DND-41 (cell line): Measurements from ENCODE around the gene FUT1.
"Not testable (repeated sequence)": the region's sequence is repeated elsewhere in the genome, so short reads cannot be mapped to it uniquely, and the experiment has no call there.

ENCODE experiments used
- ATAC-seq: fragments of 200-7000 bp; cut with Tn5 transposase; 3 replicates; pipeline ENCODE4 v1.9.1; 2021; ENCODE audit warnings: low read depth; ENCODE audit not compliant: insufficient read depth
- DNase-seq: peaks from one replicate; pipeline ENCODE4 v3.0.0-alpha.2; 2020
- H2AFZ ChIP-seq: 2 replicates; pipeline ENCODE4 v1.6.0; 2012; ENCODE audit warnings: low read depth, low read length
- H3K27ac ChIP-seq: 2 replicates; pipeline ENCODE4 v1.5.1; 2012; ENCODE audit warnings: low read length, inconsistent platforms
- H3K27me3 ChIP-seq: fragments of 200-600 bp; sonication (generic); 2 replicates; pipeline ENCODE4 v1.6.0; 2012; ENCODE audit warnings: low read length, mild to moderate bottlenecking, inconsistent platforms; ENCODE audit not compliant: insufficient read depth, poor library complexity
- H3K36me3 ChIP-seq: 2 replicates; pipeline ENCODE4 v1.5.1; 2012; ENCODE audit warnings: low read length, inconsistent platforms; ENCODE audit not compliant: insufficient read depth
- H3K4me1 ChIP-seq: 2 replicates; pipeline ENCODE4 v1.5.1; 2012; ENCODE audit warnings: mild to moderate bottlenecking, low read length; ENCODE audit not compliant: insufficient read depth
- H3K4me2 ChIP-seq: 2 replicates; pipeline ENCODE4 v1.6.0; 2012; ENCODE audit warnings: mild to moderate bottlenecking, moderate library complexity, low read length, inconsistent platforms; ENCODE audit not compliant: insufficient read depth
- H3K4me3 ChIP-seq, 2 experiments: fragments of 200-600 bp in 1 of 2; shearing (Covaris generic) in 1 of 2; 2 replicates each; pipeline ENCODE4 v1.5.1; 2012 to 2016; ENCODE audit warnings: inconsistent platforms in 2 of 2, low read length in 2 of 2, mild to moderate bottlenecking in 2 of 2, low read depth in 1 of 2, moderate library complexity in 1 of 2
- H3K79me2 ChIP-seq: 2 replicates; pipeline ENCODE4 v1.6.0; 2012; ENCODE audit warnings: low read length, inconsistent platforms; ENCODE audit not compliant: insufficient read depth
- H3K9ac ChIP-seq: 2 replicates; pipeline ENCODE4 v1.6.0; 2012; ENCODE audit warnings: low read depth, mild to moderate bottlenecking, inconsistent platforms, low read length, moderate library complexity
- H3K9me3 ChIP-seq: 2 replicates; pipeline ENCODE4 v1.5.1; 2012; ENCODE audit warnings: low read length, moderate library complexity, mild to moderate bottlenecking, inconsistent platforms; ENCODE audit not compliant: insufficient read depth, severe bottlenecking
- H4K20me1 ChIP-seq: 2 replicates; pipeline ENCODE4 v1.6.0; 2012; ENCODE audit warnings: low read length; ENCODE audit not compliant: insufficient read depth
- EZH2 ChIP-seq: IDR thresholded peaks from 3 replicates; pipeline ENCODE4 v1.6.1; 2012; ENCODE audit warnings: borderline replicate concordance, low read depth, mild to moderate bottlenecking, moderate library complexity, low read length, inconsistent platforms; ENCODE audit not compliant: severe bottlenecking
- TF ChIP-seq, protein P1 (sequence below): IDR thresholded peaks from 2 replicates; pipeline ENCODE4 v1.5.1; 2012; ENCODE audit warnings: borderline replicate concordance, low read length, moderate library complexity, mild to moderate bottlenecking; ENCODE audit not compliant: poor library complexity, severe bottlenecking; ENCODE audit errors: extremely low read depth

Gene FUT1

DNA sequence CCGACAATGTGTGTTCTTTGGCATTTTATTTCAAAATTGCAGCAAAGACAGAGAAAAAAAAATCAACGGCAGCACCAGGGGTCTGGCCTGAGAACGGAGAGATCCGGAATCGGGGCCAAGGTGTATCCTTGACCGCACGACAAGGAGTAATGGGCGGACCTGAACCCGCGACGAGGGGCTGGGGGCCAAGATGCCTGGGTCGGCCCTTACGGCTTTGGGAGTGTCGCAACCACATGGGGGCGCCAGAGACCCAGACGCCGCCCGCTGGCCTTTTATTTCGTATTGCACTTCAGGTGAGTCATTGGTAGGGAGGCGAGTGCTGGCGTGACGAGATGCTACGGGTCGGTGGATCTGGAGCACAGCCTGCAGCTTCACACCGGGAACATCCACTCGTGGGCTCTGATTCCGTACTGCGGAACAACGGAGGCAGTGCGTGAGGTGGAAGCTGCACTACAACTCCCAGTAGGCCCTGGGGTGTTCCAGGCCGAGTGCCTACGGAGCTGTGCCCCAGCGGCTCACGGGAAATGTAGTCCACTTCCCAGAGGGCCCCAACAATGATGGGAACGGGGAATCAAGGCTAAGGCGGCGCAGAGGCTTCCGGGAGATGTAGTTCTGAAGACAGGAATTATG, 42.7 kb upstream of the FUT1 start:
- ATAC-seq: peak; percentile 99
- H4K20me1 ChIP-seq: no peaks in the 10 kb centered on the region
- H3K4me1 ChIP-seq: peaks cover 24% of the 10 kb centered on the region
- no peaks in the 10 kb centered on the region for H3K27me3 ChIP-seq
- peak; percentile 91 for DNase-seq
- peak overlapping the region; percentile 51 for H3K9ac ChIP-seq
- peak overlapping the region; percentile 87 for H2AFZ ChIP-seq
- H3K4me2 ChIP-seq: peak overlapping the region; percentile 82
- H3K4me3 ChIP-seq: peak overlapping the region; percentile 23 to 78; a peak in 3 of 4 replicates
- H3K27ac ChIP-seq: peak overlapping the region; percentile 76
- H3K9me3 ChIP-seq: no peaks in the 10 kb centered on the region
- 0 out of 2 replicates have a peak, but pooled peaks cover 12% of the 10 kb centered on the region for H3K36me3 ChIP-seq
- TF ChIP-seq EZH2: no peak
- TF ChIP-seq, protein P1, sequence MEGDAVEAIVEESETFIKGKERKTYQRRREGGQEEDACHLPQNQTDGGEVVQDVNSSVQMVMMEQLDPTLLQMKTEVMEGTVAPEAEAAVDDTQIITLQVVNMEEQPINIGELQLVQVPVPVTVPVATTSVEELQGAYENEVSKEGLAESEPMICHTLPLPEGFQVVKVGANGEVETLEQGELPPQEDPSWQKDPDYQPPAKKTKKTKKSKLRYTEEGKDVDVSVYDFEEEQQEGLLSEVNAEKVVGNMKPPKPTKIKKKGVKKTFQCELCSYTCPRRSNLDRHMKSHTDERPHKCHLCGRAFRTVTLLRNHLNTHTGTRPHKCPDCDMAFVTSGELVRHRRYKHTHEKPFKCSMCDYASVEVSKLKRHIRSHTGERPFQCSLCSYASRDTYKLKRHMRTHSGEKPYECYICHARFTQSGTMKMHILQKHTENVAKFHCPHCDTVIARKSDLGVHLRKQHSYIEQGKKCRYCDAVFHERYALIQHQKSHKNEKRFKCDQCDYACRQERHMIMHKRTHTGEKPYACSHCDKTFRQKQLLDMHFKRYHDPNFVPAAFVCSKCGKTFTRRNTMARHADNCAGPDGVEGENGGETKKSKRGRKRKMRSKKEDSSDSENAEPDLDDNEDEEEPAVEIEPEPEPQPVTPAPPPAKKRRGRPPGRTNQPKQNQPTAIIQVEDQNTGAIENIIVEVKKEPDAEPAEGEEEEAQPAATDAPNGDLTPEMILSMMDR: peak; percentile 93
- no peaks in the 10 kb centered on the region for H3K79me2 ChIP-seq

DNA sequence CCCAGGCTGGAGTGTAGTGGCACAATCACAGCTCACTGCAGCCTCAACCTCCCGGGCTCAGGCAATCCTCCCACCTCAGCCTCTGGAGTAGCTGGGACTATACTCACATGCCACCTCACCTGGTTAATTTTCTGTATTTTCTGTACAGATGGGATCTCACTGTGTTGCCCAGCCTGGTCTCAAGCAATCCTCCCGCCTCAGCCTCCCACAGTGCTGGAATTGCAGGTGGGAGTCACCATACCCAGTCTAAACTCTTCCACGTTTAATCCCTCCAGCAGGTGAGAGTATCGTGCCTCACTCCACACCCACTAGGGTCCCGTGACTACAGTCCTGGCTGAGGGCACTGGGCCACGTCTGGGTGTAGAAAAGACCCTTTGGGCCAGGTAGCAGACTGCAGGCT, 41.9 kb upstream of the FUT1 start:
- ATAC-seq (no peak), DNase-seq (no peak)
- Histone ChIP-seq H3K9me3 (no peaks in the 10 kb centered on the region), H3K27ac (no peak overlapping the region), H3K4me1 (peaks cover 16% of the 10 kb centered on the region), H3K4me3 (no peak overlapping the region), H3K79me2 (no peaks in the 10 kb centered on the region), H3K36me3 (0 out of 2 replicates have a peak, but pooled peaks cover 4% of the 10 kb centered on the region), H2AFZ (peak overlapping the region; percentile 87), H3K4me2 (peak overlapping the region; percentile 82; the same call in 1 of the 2 replicates), H4K20me1 (no peaks in the 10 kb centered on the region), H3K27me3 (no peaks in the 10 kb centered on the region), H3K9ac (peak overlapping the region; percentile 51; the same call in 1 of the 2 replicates)
- TF ChIP-seq, protein P1: no peak
- no peak for TF ChIP-seq EZH2

DNA sequence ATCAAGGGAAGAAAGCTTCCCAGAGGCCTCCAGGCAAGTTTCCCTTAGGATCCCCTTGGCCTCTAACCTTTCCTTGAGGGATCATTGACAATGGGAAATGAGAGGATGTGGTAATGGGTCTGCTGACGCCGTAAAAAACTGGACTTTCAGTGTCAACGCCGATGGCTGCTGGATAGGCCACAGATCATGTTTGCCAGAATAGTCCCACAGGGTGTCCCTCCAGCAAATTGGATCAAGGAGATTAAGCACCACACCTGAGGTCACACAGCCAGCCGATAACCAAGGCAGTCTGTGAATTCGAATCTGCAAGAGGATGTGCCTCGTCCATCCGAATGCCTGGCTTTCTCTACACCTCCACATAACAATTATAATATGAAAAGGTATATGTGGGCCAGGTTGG, 40.8 kb upstream of the FUT1 start:
- no peak overlapping the region for H3K9ac ChIP-seq
- no peak overlapping the region for H3K4me2 ChIP-seq
- no peaks in the 10 kb centered on the region for H3K79me2 ChIP-seq
- no peak overlapping the region for H3K27ac ChIP-seq
- H2AFZ ChIP-seq: no peak overlapping the region; the same call in 1 of the 2 replicates
- H4K20me1 ChIP-seq: no peaks in the 10 kb centered on the region
- no peak for DNase-seq
- no peaks in the 10 kb centered on the region for H3K9me3 ChIP-seq
- peaks cover 11% of the 10 kb centered on the region for H3K4me1 ChIP-seq
- H3K4me3 ChIP-seq: no peak overlapping the region
- no peak for ATAC-seq
- 0 out of 2 replicates have a peak, but pooled peaks cover 4% of the 10 kb centered on the region for H3K36me3 ChIP-seq
- no peaks in the 10 kb centered on the region for H3K27me3 ChIP-seq
- TF ChIP-seq EZH2: no peak
- TF ChIP-seq, protein P1: no peak

DNA sequence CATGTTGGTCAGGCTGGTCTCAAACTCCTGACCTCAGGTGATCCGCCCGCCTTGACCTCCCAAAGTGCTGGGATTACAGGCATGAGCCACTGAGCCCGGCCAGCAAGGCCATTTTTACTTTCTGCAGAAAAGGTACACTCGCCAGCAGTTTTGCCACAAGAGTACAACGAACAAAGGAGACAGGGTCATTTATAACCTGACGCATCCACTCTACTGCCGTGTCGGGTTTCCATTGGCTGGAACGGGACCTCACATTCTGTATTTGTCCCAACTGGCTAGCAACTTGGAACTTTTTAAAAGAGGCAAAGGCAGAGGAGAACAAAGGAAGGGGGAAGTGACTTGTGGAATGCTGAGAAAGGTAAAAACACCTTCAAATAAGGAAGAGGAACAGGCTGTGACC, 34.9 kb upstream of the FUT1 start:
- not testable (repeated sequence) for H3K4me3 ChIP-seq, H3K4me2 ChIP-seq, H3K27me3 ChIP-seq, H3K27ac ChIP-seq, H2AFZ ChIP-seq, H4K20me1 ChIP-seq, DNase-seq, H3K9ac ChIP-seq, H3K9me3 ChIP-seq, H3K36me3 ChIP-seq, H3K4me1 ChIP-seq, H3K79me2 ChIP-seq, ATAC-seq

DNA sequence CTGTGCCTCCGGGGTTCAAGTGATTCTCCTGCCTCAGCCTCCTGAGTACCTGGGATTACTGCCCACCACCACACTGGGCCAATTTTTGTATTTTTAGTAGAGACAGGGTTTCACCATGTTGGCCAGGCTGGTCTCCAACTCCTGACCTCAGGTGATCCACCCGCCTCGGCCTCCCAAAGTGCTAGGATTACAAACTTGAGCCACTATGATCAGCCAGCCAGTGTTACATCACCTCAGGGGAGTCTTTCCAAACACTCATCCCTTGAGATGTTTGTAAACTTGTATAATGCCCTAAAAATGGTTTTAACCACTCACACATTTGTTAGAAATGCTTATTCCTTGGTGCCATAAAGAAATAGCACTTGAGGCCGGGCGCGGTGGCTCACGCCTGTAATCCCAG, 34.0 kb upstream of the FUT1 start:
- H4K20me1 ChIP-seq, DNase-seq: not testable (repeated sequence)

More for the DNA sequence above, 34.0 kb upstream of the FUT1 start:
- H3K9me3 ChIP-seq, H3K27ac ChIP-seq, H3K27me3 ChIP-seq, H3K9ac ChIP-seq, ATAC-seq, H2AFZ ChIP-seq, H3K79me2 ChIP-seq, H3K4me2 ChIP-seq, H3K36me3 ChIP-seq, H3K4me3 ChIP-seq, H3K4me1 ChIP-seq: not testable (repeated sequence)
